SW 1271 (cell line): ENCODE data around the gene RASA4.
"Not testable (repeated sequence)": the region's sequence is repeated elsewhere in the genome, so short reads cannot be mapped to it uniquely, and the experiment has no call there.

Source experiments
- DNase-seq, 2 experiments: peaks; one replicate each; lab custom pipeline; 2025; lab: John Stamatoyannopoulos, UW

Gene RASA4

GRCh38 chr7:102616507-102617125, at the start of gene RASA4:
Gene RASA4 (minus strand): TSS chr7:102616756. CDS start chr7:102616689, 67 bp downstream.
- DNase-seq = not testable (repeated sequence)

- not testable (repeated sequence) for DNase-seq
Measured at GRCh38 chr7:102664765-102665164, 48.2 kb upstream of the RASA4 start.

GRCh38 chr7:102649924-102650323, 33.4 kb upstream of the RASA4 start, which contains the start of gene SPDYE2B:
Gene SPDYE2B (plus strand): TSS chr7:102650319. CDS start chr7:102652349, 2,030 bp downstream.
- not testable (repeated sequence) for DNase-seq

- DNase-seq = not testable (repeated sequence)
Measured at GRCh38 chr7:102647813-102648212, 31.3 kb upstream of the RASA4 start.

GRCh38 chr7:102643404-102643803, 26.8 kb upstream of the RASA4 start:
- not testable (repeated sequence) for DNase-seq

- DNase-seq = not testable (repeated sequence)
Measured at GRCh38 chr7:102642691-102643090, 26.1 kb upstream of the RASA4 start, which contains the start of gene UPK3BL1. Gene UPK3BL1 (minus strand): TSS chr7:102642791. CDS start chr7:102642741, 50 bp downstream.

- not testable (repeated sequence) for DNase-seq
Measured at GRCh38 chr7:102638848-102639247, 22.3 kb upstream of the RASA4 start.

- not testable (repeated sequence) for DNase-seq
Measured at GRCh38 chr7:102636956-102637355, 20.4 kb upstream of the RASA4 start.

GRCh38 chr7:102635354-102635753, 18.8 kb upstream of the RASA4 start:
- not testable (repeated sequence) for DNase-seq

GRCh38 chr7:102634299-102634698, 17.7 kb upstream of the RASA4 start:
- not testable (repeated sequence) for DNase-seq

- not testable (repeated sequence) for DNase-seq
Measured at GRCh38 chr7:102630622-102631021, 14.1 kb upstream of the RASA4 start.

GRCh38 chr7:102627271-102627904, 10.8 kb upstream of the RASA4 start:
- not testable (repeated sequence) for DNase-seq

GRCh38 chr7:102618122-102618521, 1.6 kb upstream of the RASA4 start:
- DNase-seq = not testable (repeated sequence)

GRCh38 chr7:102615930-102616329, 626 bp downstream of the RASA4 start:
- DNase-seq = not testable (repeated sequence)

- DNase-seq = not testable (repeated sequence)
Measured at GRCh38 chr7:102614873-102615272, 1.7 kb downstream of the RASA4 start.

GRCh38 chr7:102614346-102614697, 2.2 kb downstream of the RASA4 start:
- not testable (repeated sequence) for DNase-seq

- not testable (repeated sequence) for DNase-seq
Measured at GRCh38 chr7:102613575-102614345, 2.8 kb downstream of the RASA4 start.

GRCh38 chr7:102611675-102612325, 4.8 kb downstream of the RASA4 start:
- not testable (repeated sequence) for DNase-seq

- DNase-seq = not testable (repeated sequence)
Measured at GRCh38 chr7:102611013-102611674, 5.4 kb downstream of the RASA4 start.

- DNase-seq = not testable (repeated sequence)
Measured at GRCh38 chr7:102610441-102610840, 6.1 kb downstream of the RASA4 start.

GRCh38 chr7:102609734-102610133, 6.8 kb downstream of the RASA4 start:
- not testable (repeated sequence) for DNase-seq
